Activated CD4-positive, alpha-beta T cell treated with anti-CD3 and anti-CD28 coated beads for 4 hours (primary cell): Measurements from ENCODE around the gene SPPL2C.
"Not testable (repeated sequence)": the region's sequence is repeated elsewhere in the genome, so short reads cannot be mapped to it uniquely, and the experiment has no call there.

Experiments used
- DNase-seq, 2 donors: peaks; one replicate each; pipeline ENCODE4 v3.0.0-alpha.2; 2020

Gene SPPL2C

GRCh38 chr17:45851464-45851863, 6.8 kb downstream of the SPPL2C start:
- no peak for DNase-seq

- no peak for DNase-seq
These were observed 7.2 kb downstream of the SPPL2C start for GRCh38 chr17:45851873-45852272.

GRCh38 chr17:45852535-45853297, 8.0 kb downstream of the SPPL2C start:
- peak; percentile 57 to 68 for DNase-seq

GRCh38 chr17:45854209-45854608, 9.5 kb downstream of the SPPL2C start:
- DNase-seq = no peak

- DNase-seq = no peak
These were observed 11.1 kb downstream of the SPPL2C start for GRCh38 chr17:45855691-45856336.

GRCh38 chr17:45857977-45858708, 13.5 kb downstream of the SPPL2C start:
- no peak for DNase-seq

GRCh38 chr17:45861165-45861564, 16.5 kb downstream of the SPPL2C start:
- DNase-seq = no peak

GRCh38 chr17:45862127-45862526, 17.4 kb downstream of the SPPL2C start:
- not testable (repeated sequence) for DNase-seq

GRCh38 chr17:45863857-45864654, 19.4 kb downstream of the SPPL2C start:
- DNase-seq = no peak

- DNase-seq = no peak
These were observed 22.5 kb downstream of the SPPL2C start for GRCh38 chr17:45867171-45867570.

- no peak for DNase-seq
These were observed 23.0 kb downstream of the SPPL2C start for GRCh38 chr17:45867702-45868101.

- no peak for DNase-seq
These were observed 23.6 kb downstream of the SPPL2C start for GRCh38 chr17:45868276-45868675.

- DNase-seq = no peak
These were observed 25.1 kb downstream of the SPPL2C start for GRCh38 chr17:45869676-45870341.

- no peak for DNase-seq
These were observed 25.8 kb downstream of the SPPL2C start for GRCh38 chr17:45870342-45870974.

- DNase-seq = no peak
These were observed 27.0 kb downstream of the SPPL2C start for GRCh38 chr17:45871718-45872117.

- DNase-seq = peak; percentile 26 to 39
These were observed 29.0 kb downstream of the SPPL2C start for GRCh38 chr17:45873728-45874127.

GRCh38 chr17:45874151-45874550, 29.5 kb downstream of the SPPL2C start:
- no peak for DNase-seq

GRCh38 chr17:45876539-45876938, 31.9 kb downstream of the SPPL2C start:
- no peak for DNase-seq

GRCh38 chr17:45877467-45877866, 32.8 kb downstream of the SPPL2C start:
- DNase-seq = no peak

GRCh38 chr17:45883063-45883462, 38.4 kb downstream of the SPPL2C start:
- DNase-seq = no peak

GRCh38 chr17:45886852-45887251, 42.2 kb downstream of the SPPL2C start:
- DNase-seq = no peak

- no peak for DNase-seq
These were observed 43.7 kb downstream of the SPPL2C start for GRCh38 chr17:45888392-45888791.
